Hepatocyte (in vitro differentiated cells): ENCODE results near the gene CELF4.

ENCODE experiments used
- EZH2 ChIP-seq: fragments of 200-600 bp; sonication (generic); IDR thresholded peaks from 2 replicates; pipeline ENCODE4 v1.6.1; 2016; ENCODE audit warnings: antibody characterized with exemption, mild to moderate bottlenecking, borderline replicate concordance
- EZH2phosphoT487 ChIP-seq: fragments of 200-600 bp; sonication (generic); IDR thresholded peaks from one replicate; pipeline ENCODE4 v1.6.1; 2018; ENCODE audit warnings: antibody characterized with exemption, mild to moderate bottlenecking, low read depth, moderate library complexity; ENCODE audit not compliant: unreplicated experiment, severe bottlenecking
- TF ChIP-seq, protein P1 (sequence below): fragments of 200-600 bp; sonication (generic); IDR thresholded peaks from 2 replicates; pipeline ENCODE4 v1.5.1; 2016; ENCODE audit warnings: antibody characterized with exemption, mild to moderate bottlenecking; ENCODE audit not compliant: poor library complexity

DNA sequence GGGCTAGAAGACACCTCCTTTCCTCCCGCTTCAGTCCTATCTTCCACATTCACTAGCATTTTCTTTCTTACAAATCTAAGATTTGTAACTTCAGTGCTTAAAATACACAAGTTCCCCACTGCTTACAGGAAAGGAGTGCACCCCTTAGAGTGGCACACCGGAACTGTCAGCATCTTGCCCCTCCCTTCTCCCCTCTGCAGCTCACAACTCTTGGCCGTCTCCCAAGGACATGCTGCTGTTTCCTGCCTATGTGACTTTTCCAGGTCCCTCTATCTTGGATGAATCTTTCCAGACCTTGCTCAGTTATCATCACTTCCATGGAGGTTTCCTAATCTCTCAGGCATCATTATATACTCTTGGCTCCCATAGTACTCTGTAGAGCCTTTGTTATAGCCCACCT, 334.8 kb downstream of the CELF4 start:
- TF ChIP-seq, protein P1, sequence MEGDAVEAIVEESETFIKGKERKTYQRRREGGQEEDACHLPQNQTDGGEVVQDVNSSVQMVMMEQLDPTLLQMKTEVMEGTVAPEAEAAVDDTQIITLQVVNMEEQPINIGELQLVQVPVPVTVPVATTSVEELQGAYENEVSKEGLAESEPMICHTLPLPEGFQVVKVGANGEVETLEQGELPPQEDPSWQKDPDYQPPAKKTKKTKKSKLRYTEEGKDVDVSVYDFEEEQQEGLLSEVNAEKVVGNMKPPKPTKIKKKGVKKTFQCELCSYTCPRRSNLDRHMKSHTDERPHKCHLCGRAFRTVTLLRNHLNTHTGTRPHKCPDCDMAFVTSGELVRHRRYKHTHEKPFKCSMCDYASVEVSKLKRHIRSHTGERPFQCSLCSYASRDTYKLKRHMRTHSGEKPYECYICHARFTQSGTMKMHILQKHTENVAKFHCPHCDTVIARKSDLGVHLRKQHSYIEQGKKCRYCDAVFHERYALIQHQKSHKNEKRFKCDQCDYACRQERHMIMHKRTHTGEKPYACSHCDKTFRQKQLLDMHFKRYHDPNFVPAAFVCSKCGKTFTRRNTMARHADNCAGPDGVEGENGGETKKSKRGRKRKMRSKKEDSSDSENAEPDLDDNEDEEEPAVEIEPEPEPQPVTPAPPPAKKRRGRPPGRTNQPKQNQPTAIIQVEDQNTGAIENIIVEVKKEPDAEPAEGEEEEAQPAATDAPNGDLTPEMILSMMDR = no peak
- TF ChIP-seq EZH2phosphoT487 = no peak
- no peak for TF ChIP-seq EZH2
